GM19395 (cell line): Measurements from ENCODE around the gene FKBP1B.
"Not testable (repeated sequence)": the region's sequence is repeated elsewhere in the genome, so short reads cannot be mapped to it uniquely, and the experiment has no call there.

Experiments
- ATAC-seq: cut with Tn5 transposase; IDR thresholded peaks from one replicate; pipeline ENCODE4 v1.9.1; 2021; ENCODE audit warnings: mild to moderate bottlenecking, moderate library complexity; ENCODE audit not compliant: unreplicated experiment

Gene FKBP1B

GRCh38 chr2:24095171-24095677 is 45.7 kb downstream of the FKBP1B start:
- not testable (repeated sequence) for ATAC-seq

DNA sequence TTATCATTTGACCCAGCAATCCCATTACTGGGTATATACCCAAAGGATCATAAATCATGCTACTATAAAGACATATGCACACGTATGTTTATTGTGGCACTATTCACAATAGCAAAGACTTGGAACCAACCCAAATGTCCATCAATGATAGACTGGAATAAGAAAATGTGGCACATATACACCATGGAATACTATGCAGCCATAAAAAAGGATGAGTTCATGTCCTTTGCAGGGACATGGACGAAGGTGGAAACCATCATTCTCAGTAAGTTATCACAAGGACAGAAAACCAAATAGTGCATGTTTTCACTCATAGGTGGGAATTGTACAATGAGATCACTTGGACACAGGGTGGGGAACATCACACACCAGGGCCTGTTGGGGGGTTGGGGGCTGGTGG is 51.2 kb downstream of the FKBP1B start:
- ATAC-seq, result not testable (repeated sequence)

- no peak for ATAC-seq
These were observed 52.5 kb downstream of the FKBP1B start for GRCh38 chr2:24101992-24102391.

GRCh38 chr2:24102677-24103076 is 53.1 kb downstream of the FKBP1B start:
- no peak for ATAC-seq

DNA sequence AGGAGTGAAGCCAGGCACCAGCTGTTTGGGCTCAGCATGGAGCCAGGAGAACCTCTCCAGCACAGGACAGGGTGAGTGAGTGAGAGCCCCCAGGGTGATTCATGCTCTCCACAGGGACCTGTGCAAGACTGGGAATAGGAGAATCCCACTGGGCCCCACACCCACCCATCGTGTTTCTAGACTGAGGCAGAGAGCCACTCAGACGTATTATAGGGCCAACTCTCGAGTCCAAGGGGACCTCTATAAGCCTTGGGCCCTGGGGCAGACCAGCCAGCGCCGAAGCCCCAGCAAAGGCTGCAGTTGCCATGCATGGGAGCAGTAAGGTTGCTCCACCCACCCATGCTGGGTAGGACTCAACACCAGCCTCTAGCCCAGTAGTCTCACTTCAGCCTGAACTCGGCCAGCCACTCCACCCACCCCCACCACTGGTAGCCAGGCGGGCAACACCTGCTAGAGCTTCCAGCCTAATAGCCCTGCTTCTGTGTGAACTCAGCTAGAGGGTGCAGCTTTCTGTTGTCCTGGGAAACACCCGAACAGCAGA is 54.6 kb downstream of the FKBP1B start:
- ATAC-seq, result no peak

GRCh38 chr2:24104906-24105305 is 55.4 kb downstream of the FKBP1B start:
- no peak for ATAC-seq

GRCh38 chr2:24105816-24106215 is 56.3 kb downstream of the FKBP1B start:
- no peak for ATAC-seq

- no peak for ATAC-seq
These were observed 57.2 kb downstream of the FKBP1B start for GRCh38 chr2:24106786-24107185.

DNA sequence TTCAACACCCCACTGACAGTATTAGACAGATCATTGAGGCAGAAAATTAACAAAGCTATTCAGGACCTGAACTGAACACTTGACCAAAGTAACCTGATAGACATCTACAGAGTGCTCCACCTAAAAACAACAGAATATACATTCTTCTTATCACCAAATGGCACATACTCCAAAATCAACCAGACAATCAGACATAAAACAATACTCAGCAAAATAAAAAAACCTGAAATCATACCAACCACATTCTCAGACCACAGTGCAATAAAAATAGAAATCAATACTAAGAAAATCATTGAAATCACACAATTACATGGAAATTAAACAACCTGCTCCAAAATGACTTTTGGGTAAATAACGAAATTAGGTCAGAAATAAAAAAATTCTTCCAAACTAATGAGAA is 57.8 kb downstream of the FKBP1B start:
- ATAC-seq, result no peak

- not testable (repeated sequence) for ATAC-seq
These were observed 59.9 kb downstream of the FKBP1B start for GRCh38 chr2:24109431-24109830.

DNA sequence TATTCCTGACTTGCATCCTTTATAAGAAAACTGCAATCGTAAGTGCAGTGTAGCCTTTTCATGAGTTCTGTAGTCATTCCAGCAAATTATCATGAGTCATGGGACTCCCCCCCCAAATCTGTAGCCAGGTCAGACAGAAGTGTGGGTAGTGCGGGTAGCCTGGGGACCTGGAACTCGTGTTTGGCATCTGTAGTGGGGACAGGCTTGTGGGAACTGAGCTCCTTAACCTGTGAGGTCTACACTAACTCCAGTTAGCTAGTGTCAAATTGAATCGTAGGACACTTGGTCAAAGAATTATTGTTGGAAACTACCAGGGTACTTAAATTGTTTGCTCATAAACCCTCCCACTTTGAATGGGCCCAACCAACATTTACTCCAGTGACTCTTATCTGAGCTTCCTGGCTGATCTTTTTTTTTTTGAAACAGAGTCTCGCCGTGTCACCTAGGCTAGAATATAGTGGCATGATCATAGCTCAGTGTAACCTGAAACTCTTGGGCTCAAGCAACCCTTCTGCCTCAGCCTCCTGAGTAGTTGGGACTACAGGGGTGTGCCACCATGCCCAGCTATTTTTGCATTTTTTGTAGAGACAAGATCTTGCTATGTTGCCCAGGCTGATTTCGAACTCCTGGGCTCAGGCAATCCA is 61.2 kb downstream of the FKBP1B start:
- ATAC-seq, result no peak

DNA sequence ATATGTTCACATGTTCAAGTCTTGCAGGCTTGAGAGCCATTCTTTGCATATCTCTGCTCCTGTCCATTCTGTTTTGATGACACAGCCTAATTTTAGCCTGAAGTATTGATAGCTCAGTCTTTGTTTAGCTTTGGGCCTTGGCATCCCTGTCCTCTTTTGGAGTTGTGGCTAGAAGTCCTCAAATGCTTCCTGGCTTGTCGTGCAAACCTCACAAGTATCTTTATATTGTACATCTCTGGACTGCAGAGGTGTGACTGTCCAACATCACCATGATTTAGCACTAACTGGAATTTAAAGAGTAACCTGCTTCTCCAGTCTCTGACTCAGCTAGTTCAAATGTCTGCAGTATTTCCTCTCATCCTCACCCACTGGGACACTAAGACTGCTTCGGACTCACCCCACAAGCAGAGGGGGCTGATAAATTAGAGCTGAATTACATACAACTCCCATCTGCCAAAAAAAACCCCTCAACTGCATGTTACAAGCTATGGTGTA is 61.9 kb downstream of the FKBP1B start:
- no peak for ATAC-seq
